GM12878 (cell line): Measurements from ENCODE around the gene GUCA1A. TPM values are rescaled to one million over a fixed set of nuclear protein-coding genes. Genes with fewer than 3 reads are reported as not detected.

Source experiments
- ASH2L ChIP-seq: fragments of 300-600, 200-600 bp; sonication (generic); IDR thresholded peaks from 2 replicates; pipeline ENCODE4 v1.6.1; 2017; ENCODE audit warnings: low read depth, mild to moderate bottlenecking, borderline replicate concordance
- ATF3 ChIP-seq: IDR thresholded peaks from 2 replicates; pipeline ENCODE4 v1.6.1; 2011; ENCODE audit warnings: low read depth, mild to moderate bottlenecking, low read length, moderate library complexity, borderline replicate concordance; ENCODE audit errors: extremely low read depth
- BCL11A ChIP-seq: IDR thresholded peaks from 2 replicates; pipeline ENCODE4 v1.6.1; 2011; ENCODE audit warnings: low read depth, low read length
- BCLAF1 ChIP-seq: fragments of 450-650 bp; IDR thresholded peaks from 2 replicates; pipeline ENCODE4 v1.6.1; 2017; ENCODE audit warnings: antibody characterized with exemption, mild to moderate bottlenecking, moderate library complexity
- CEBPZ ChIP-seq: fragments of 150-350 bp; IDR thresholded peaks from 2 replicates; pipeline ENCODE4 v1.6.1; 2016; ENCODE audit warnings: low read depth, low read length
- ETV6 ChIP-seq, 2 experiments: fragments of 450-650 bp in 1 of 2; IDR thresholded peaks in 1 of 2; conservative IDR thresholded peaks in 1 of 2; 2 replicates each; pipeline ENCODE4 v1.6.1; 2014; ENCODE audit warnings: antibody characterized with exemption in 1 of 2, borderline replicate concordance in 1 of 2, low read depth in 1 of 2, mild to moderate bottlenecking in 1 of 2, moderate library complexity in 1 of 2
- GATAD2B ChIP-seq: fragments of 450-650 bp; conservative IDR thresholded peaks from 2 replicates; pipeline ENCODE4 v1.6.1; 2017; ENCODE audit warnings: low read depth, mild to moderate bottlenecking, moderate library complexity
- HDAC6 ChIP-seq: fragments of 200-600 bp; sonication (generic); IDR thresholded peaks from one replicate; pipeline ENCODE4 v1.8.0; 2017; ENCODE audit warnings: antibody characterized with exemption; ENCODE audit not compliant: unreplicated experiment
- IKZF1 ChIP-seq: fragments of 450-650 bp; conservative IDR thresholded peaks from 2 replicates; pipeline ENCODE4 v1.6.1; 2017; ENCODE audit warnings: antibody characterized with exemption, mild to moderate bottlenecking
- IRF3 ChIP-seq: fragments of 450-650 bp; IDR thresholded peaks from 2 replicates; pipeline ENCODE4 v1.6.1; 2014; ENCODE audit warnings: mild to moderate bottlenecking
- JUNB ChIP-seq: IDR thresholded peaks from 2 replicates; pipeline ENCODE4 v1.6.1; 2016; ENCODE audit warnings: antibody characterized with exemption, mild to moderate bottlenecking
- MEF2A ChIP-seq: IDR thresholded peaks from 2 replicates; pipeline ENCODE4 v1.6.1; 2011; ENCODE audit warnings: low read depth, mild to moderate bottlenecking, low read length, moderate library complexity; ENCODE audit not compliant: insufficient read depth
- MTA2 ChIP-seq: fragments of 450-650 bp; IDR thresholded peaks from 2 replicates; pipeline ENCODE4 v1.6.1; 2016; ENCODE audit warnings: low read depth, mild to moderate bottlenecking, moderate library complexity
- POLR2AphosphoS2 ChIP-seq: IDR thresholded peaks from 2 replicates; pipeline ENCODE4 v1.6.1; 2011; ENCODE audit warnings: low read depth, mild to moderate bottlenecking, low read length, improper control_type of control experiment, moderate library complexity
- REST ChIP-seq: IDR thresholded peaks from 2 replicates; pipeline ENCODE4 v1.6.1; 2012; ENCODE audit warnings: mild to moderate bottlenecking, low read depth, low read length
- SP1 ChIP-seq: IDR thresholded peaks from one replicate; pipeline ENCODE4 v1.6.1; 2011; ENCODE audit warnings: low read depth, low read length
- ZNF207 ChIP-seq: fragments of 450-650 bp; IDR thresholded peaks from 2 replicates; pipeline ENCODE4 v1.6.1; 2014; ENCODE audit warnings: antibody characterized with exemption, mild to moderate bottlenecking, borderline replicate concordance
- ZSCAN29 ChIP-seq: fragments of 450-650 bp; IDR thresholded peaks from 2 replicates; pipeline ENCODE4 v1.6.1; 2017; ENCODE audit warnings: mild to moderate bottlenecking, moderate library complexity
- polyA plus RNA-seq, 11 experiments: library from polyadenylated mRNA; depleted of rRNA in 4 of 11; unstranded in 6 of 11; stranded (reverse) in 5 of 11; fragments of >200 nt; fragmentation: Nextera tagmentation in 4 of 11; fragmentation: Illumina TruSeq in 1 of 11; extraction: Ambion mirVana in 4 of 11; extraction: Trizol in 1 of 11; gene quantifications; 1 replicate in 1 of 11; 2 replicates in 10 of 11; pipeline versions ENCODE4 v1.2.1 to v1.2.3, GENCODE V29; 2011 to 2016; ENCODE audit warnings: inconsistent platforms in 2 of 11, missing spikeins in 2 of 11, low read depth in 1 of 11
- total RNA-seq, 4 experiments: library from RNA; depleted of rRNA in 3 of 4; stranded (reverse); fragments of >200 nt in 3 of 4; fragmentation: Illumina TruSeq in 1 of 4; extraction: Trizol in 1 of 4; gene quantifications; 2 replicates each; pipeline versions ENCODE4 v1.2.1 to v1.2.3, GENCODE V29; 2013 to 2021

Gene GUCA1A
- total and polyA plus RNA-seq, 10 of the 15 experiments (the other 5 are each of a cell fraction or from before 2014, with no cell fraction given) = not detected

GRCh38 chr6:42136508-42137193, 36.5 kb upstream of the GUCA1A start (continued):
- TF ChIP-seq POLR2AphosphoS2 (no peak), IKZF1 (peak; percentile 60), ZNF207 (no peak), JUNB (peak; percentile 79), CEBPZ (no peak), ATF3 (no peak), GATAD2B (no peak), SP1 (no peak), ETV6 (conservative IDR thresholded peaks at IDR 0.05 in 1 of 2, IDR thresholded peaks at IDR 0.05 in 1 of 2; ENCODE audit: borderline replicate concordance in 1 of 2, low read depth in 1 of 2) (no peak), MEF2A (0 out of 2 replicates have a peak, but pooled peaks have one; percentile 9), HDAC6 (no peak), BCLAF1 (no peak), MTA2 (peak; percentile 86), IRF3 (no peak), ZSCAN29 (no peak), REST (no peak), ASH2L (no peak), BCL11A (no peak)
